Retinal pigment epithelial cell (primary cell): ENCODE measurements around the gene GAGE10.
A peak's percentile ranks its signal among the peaks of the same experiment; 100 is the strongest.

Experiments
- DNase-seq: peaks from one replicate; pipeline ENCODE4 v3.0.0-alpha.2; 2010; ENCODE audit warnings: low read depth
- H3K4me3 ChIP-seq: 2 replicates; pipeline ENCODE4 v1.5.1; 2011; ENCODE audit warnings: mild to moderate bottlenecking, low read length, control low read depth, moderate library complexity
- CTCF ChIP-seq: conservative IDR thresholded peaks from 2 replicates; pipeline ENCODE4 v1.5.1; 2011; ENCODE audit warnings: low read depth, low read length, control low read depth, inconsistent platforms

The GAGE10 gene

GRCh38 chrX:49260221-49260985 lies 43.0 kb upstream of the GAGE10 start:
- no peak for DNase-seq
- no peak overlapping the region for H3K4me3 ChIP-seq
- TF ChIP-seq CTCF = no peak

GRCh38 chrX:49262603-49263002 lies 40.8 kb upstream of the GAGE10 start:
- TF ChIP-seq CTCF = no peak
- no peak for DNase-seq
- H3K4me3 ChIP-seq = no peak overlapping the region

- no peak for TF ChIP-seq CTCF
- H3K4me3 ChIP-seq = no peak overlapping the region
- no peak for DNase-seq
These were observed 39.8 kb upstream of the GAGE10 start for GRCh38 chrX:49263631-49264030.

- H3K4me3 ChIP-seq = no peak within 1 kb of the TSS
- TF ChIP-seq CTCF = no peak
These were observed 39.0 kb upstream of the GAGE10 start, which contains the start of gene FOXP3 for GRCh38 chrX:49264460-49264859. Gene FOXP3, minus strand, starts transcription at chrX:49264710. Its CDS starts 6,205 bp downstream, at chrX:49258505.

GRCh38 chrX:49266523-49267445 lies 36.7 kb upstream of the GAGE10 start:
- TF ChIP-seq CTCF = no peak
- no peak overlapping the region for H3K4me3 ChIP-seq
- DNase-seq = no peak

More at GRCh38 chrX:49264460-49264859, 39.0 kb upstream of the GAGE10 start, which contains the start of gene FOXP3:
- no peak for DNase-seq

- peak overlapping the region; percentile 59 for H3K4me3 ChIP-seq
- DNase-seq = no peak
These were observed 34.8 kb upstream of the GAGE10 start for GRCh38 chrX:49268702-49269009.

More at GRCh38 chrX:49268702-49269009, 34.8 kb upstream of the GAGE10 start:
- TF ChIP-seq CTCF = no peak
